IMR-90 (cell line): Measurements from ENCODE around the gene CFAP97D1. TPM values are rescaled to one million over a fixed set of nuclear protein-coding genes. Genes with fewer than 3 reads are reported as not detected.

Experiments used
- ATAC-seq: fragments of 200-7000 bp; cut with Tn5 transposase; 2 replicates; pipeline ENCODE4 v1.9.1; 2020; ENCODE audit warnings: low read depth, mild to moderate bottlenecking, moderate library complexity
- BruUV-seq: library from RNA; stranded (reverse); fragments of 400-500 nt; replicated peaks from 2 replicates; lab custom pipeline; 2021; lab: Mats Ljungman, UMichigan
- CTCF ChIA-PET: fragments of 300-600 bp; formaldehyde crosslinking; extraction: SDS; loops from one replicate; lab custom pipeline; 2021; ENCODE audit warnings: antibody characterized with exemption; lab: Yijun Ruan, JAX
- POLR2A ChIA-PET: fragments of 300-600 bp; sonication (Branson Sonifier 250); formaldehyde crosslinking; loops from one replicate; lab custom pipeline; 2022; ENCODE audit warnings: antibody characterized with exemption; ENCODE audit not compliant: unreplicated experiment; lab: Charles Lee
- DNase-seq: peaks from one replicate; pipeline ENCODE4 v3.0.0; 2013
- H2AFZ ChIP-seq: replicated peaks from 2 replicates; pipeline ENCODE3; 2013; ENCODE audit warnings: low read length, mild to moderate bottlenecking; ENCODE audit not compliant: poor library complexity
- H2AK5ac ChIP-seq: 2 replicates; pipeline ENCODE4 v1.6.1; 2013; ENCODE audit warnings: low read depth, low read length, inconsistent platforms
- H2AK9ac ChIP-seq: replicated peaks from 2 replicates; pipeline ENCODE3; 2013; ENCODE audit warnings: mild to moderate bottlenecking, low read depth, low read length, moderate library complexity; ENCODE audit not compliant: poor library complexity
- H2BK120ac ChIP-seq: 2 replicates; pipeline ENCODE4 v1.6.1; 2013; ENCODE audit warnings: low read depth, low read length, inconsistent platforms
- H2BK15ac ChIP-seq: 3 replicates; pipeline ENCODE4 v1.6.1; 2013; ENCODE audit warnings: low read depth, low read length, inconsistent platforms
- H2BK20ac ChIP-seq: 2 replicates; pipeline ENCODE4 v1.6.1; 2013; ENCODE audit warnings: low read depth, mild to moderate bottlenecking, inconsistent platforms, low read length, moderate library complexity
- H2BK5ac ChIP-seq: 2 replicates; pipeline ENCODE4 v1.6.1; 2013; ENCODE audit warnings: mild to moderate bottlenecking, low read depth, low read length, inconsistent platforms; ENCODE audit not compliant: poor library complexity, severe bottlenecking
- H3K14ac ChIP-seq: replicated peaks from 2 replicates; pipeline ENCODE4 v1.6.1; 2013; ENCODE audit warnings: low read depth, low read length, inconsistent platforms
- H3K18ac ChIP-seq: 2 replicates; pipeline ENCODE4 v1.6.1; 2013; ENCODE audit warnings: low read depth, low read length, control low read depth
- H3K23ac ChIP-seq: 2 replicates; pipeline ENCODE4 v1.6.1; 2013; ENCODE audit warnings: low read depth, low read length, inconsistent platforms
- H3K27ac ChIP-seq: 2 replicates; pipeline ENCODE4 v1.5.1; 2013; ENCODE audit warnings: mild to moderate bottlenecking, control low read depth, low read length; ENCODE audit not compliant: insufficient read depth
- H3K27me3 ChIP-seq: 2 replicates; pipeline ENCODE4 v1.6.1; 2013; ENCODE audit warnings: low read length; ENCODE audit not compliant: control insufficient read depth, insufficient read depth
- H3K36me3 ChIP-seq: 2 replicates; pipeline ENCODE4 v1.6.1; 2013; ENCODE audit warnings: low read length, mixed read lengths; ENCODE audit not compliant: control insufficient read depth, insufficient read depth
- H3K4ac ChIP-seq: 2 replicates; pipeline ENCODE4 v1.6.1; 2013; ENCODE audit warnings: low read depth, low read length, inconsistent platforms
- H3K4me1 ChIP-seq: 2 replicates; pipeline ENCODE4 v1.6.1; 2013; ENCODE audit warnings: low read length, mixed read lengths; ENCODE audit not compliant: control insufficient read depth, insufficient read depth
- H3K4me2 ChIP-seq: 2 replicates; pipeline ENCODE4 v1.6.1; 2013; ENCODE audit warnings: low read depth, mild to moderate bottlenecking, control low read depth, low read length, moderate library complexity
- H3K4me3 ChIP-seq: 2 replicates; pipeline ENCODE4 v1.5.1; 2013; ENCODE audit warnings: low read depth, mild to moderate bottlenecking, control low read depth, low read length, moderate library complexity; ENCODE audit not compliant: insufficient read depth
- H3K56ac ChIP-seq: 2 replicates; pipeline ENCODE4 v1.6.1; 2013; ENCODE audit warnings: low read length, inconsistent platforms; ENCODE audit not compliant: insufficient read depth; ENCODE audit errors: extremely low read depth
- H3K79me1 ChIP-seq, 2 experiments: 2 replicates each; pipeline ENCODE4 v1.6.1; 2013; ENCODE audit warnings: low read length in 2 of 2, inconsistent platforms in 1 of 2, low read depth in 1 of 2
- H3K9ac ChIP-seq: 2 replicates; pipeline ENCODE4 v1.6.1; 2013; ENCODE audit warnings: low read depth, low read length, control low read depth
- H3K9me1 ChIP-seq: 2 replicates; pipeline ENCODE4 v1.6.1; 2013; ENCODE audit warnings: low read length, inconsistent platforms; ENCODE audit not compliant: insufficient read depth
- H3K9me3 ChIP-seq: 2 replicates; pipeline ENCODE4 v1.6.1; 2013; ENCODE audit warnings: low read length; ENCODE audit not compliant: control insufficient read depth, insufficient read depth
- H4K20me1 ChIP-seq: 2 replicates; pipeline ENCODE4 v1.6.1; 2013; ENCODE audit warnings: low read length, inconsistent platforms; ENCODE audit not compliant: insufficient read depth
- H4K5ac ChIP-seq: 2 replicates; pipeline ENCODE4 v1.6.1; 2013; ENCODE audit warnings: mild to moderate bottlenecking, low read depth, low read length, control low read depth
- H4K8ac ChIP-seq, 2 experiments: 2 replicates each; pipeline ENCODE4 v1.6.1; 2013; ENCODE audit warnings: low read depth in 2 of 2, low read length in 2 of 2, control low read depth in 1 of 2, inconsistent platforms in 1 of 2
- H4K91ac ChIP-seq: 2 replicates; pipeline ENCODE4 v1.6.1; 2013; ENCODE audit warnings: low read depth, low read length, inconsistent platforms; ENCODE audit not compliant: insufficient read depth
- BHLHE40 ChIP-seq: fragments of 150-350 bp; IDR thresholded peaks from 2 replicates; pipeline ENCODE4 v1.6.1; 2016; ENCODE audit warnings: mild to moderate bottlenecking, low read depth, low read length
- CEBPB ChIP-seq: IDR thresholded peaks from 2 replicates; pipeline ENCODE4 v1.6.1; 2012; ENCODE audit warnings: low read depth, low read length, improper control_type of control experiment
- CHD1 ChIP-seq: IDR thresholded peaks from 2 replicates; pipeline ENCODE4 v1.6.1; 2012; ENCODE audit warnings: low read depth, low read length, improper control_type of control experiment
- FOS ChIP-seq: fragments of 150-350 bp; IDR thresholded peaks from 2 replicates; pipeline ENCODE4 v1.6.1; 2016; ENCODE audit warnings: low read depth, low read length
- MAFK ChIP-seq: IDR thresholded peaks from 2 replicates; pipeline ENCODE4 v1.6.1; 2012; ENCODE audit warnings: low read depth, low read length, improper control_type of control experiment
- MAZ ChIP-seq: IDR thresholded peaks from 2 replicates; pipeline ENCODE4 v1.6.1; 2012; ENCODE audit warnings: low read depth, mild to moderate bottlenecking, low read length, improper control_type of control experiment, moderate library complexity, borderline replicate concordance
- MXI1 ChIP-seq: IDR thresholded peaks from 2 replicates; pipeline ENCODE4 v1.6.1; 2012; ENCODE audit warnings: low read depth, mild to moderate bottlenecking, low read length, moderate library complexity, borderline replicate concordance
- NFE2L2 ChIP-seq: fragments of 150-350 bp; IDR thresholded peaks from 2 replicates; pipeline ENCODE4 v1.6.1; 2016; ENCODE audit warnings: low read depth, mild to moderate bottlenecking, low read length
- POLR2A ChIP-seq: IDR thresholded peaks from 2 replicates; pipeline ENCODE4 v1.6.1; 2012; ENCODE audit warnings: mild to moderate bottlenecking, low read depth, low read length
- RAD21 ChIP-seq: IDR thresholded peaks from 2 replicates; pipeline ENCODE4 v1.6.1; 2012; ENCODE audit warnings: low read length, improper control_type of control experiment
- RCOR1 ChIP-seq: IDR thresholded peaks from 2 replicates; pipeline ENCODE4 v1.6.1; 2012; ENCODE audit warnings: mild to moderate bottlenecking, low read length, improper control_type of control experiment; ENCODE audit not compliant: insufficient replicate concordance
- RFX5 ChIP-seq: IDR thresholded peaks from 2 replicates; pipeline ENCODE4 v1.8.0; 2012; ENCODE audit warnings: low read depth, mild to moderate bottlenecking, low read length, moderate library complexity
- SMC3 ChIP-seq: fragments of 150-350 bp; IDR thresholded peaks from 2 replicates; pipeline ENCODE4 v1.6.1; 2016; ENCODE audit warnings: low read depth, mild to moderate bottlenecking, antibody characterized with exemption, low read length, moderate library complexity
- WGBS, 2 experiments: methylation state at CpG; one replicate each; pipeline versions ENCODE4 v1.1.5 to v1.1.7; 2013; ENCODE audit warnings: missing lambda C conversion rate in 2 of 2; ENCODE audit not compliant: insufficient read length in 1 of 2; ENCODE audit errors: extremely low coverage in 2 of 2; 5-methylcytosine and 5-hydroxymethylcytosine counted together
- dilution Hi-C: fragments of 300-500 bp; cut with HindIII; formaldehyde crosslinking; loops from one replicate; pipeline ENCODE4 v1.14.3; 2018; ENCODE audit warnings: low sequenced_read_pairs; ENCODE audit not compliant: unreplicated experiment
- in situ Hi-C: fragments of 300-500 bp; cut with MboI; formaldehyde crosslinking; loops from 3 replicates; pipeline ENCODE4 v1.14.3; 2019; ENCODE audit warnings: low sequenced_read_pairs, inconsistent platforms, mixed read lengths
- intact Hi-C: fragments of 100-400 bp; cut with micrococcal nuclease; formaldehyde crosslinking; loops from 2 replicates; pipeline ENCODE4 v1.10.0; 2022
- polyA plus RNA-seq, 3 experiments: library from polyadenylated mRNA; depleted of rRNA; stranded (reverse); fragments of >200 nt; gene quantifications; 2 replicates each; pipeline ENCODE4 v1.2.3, GENCODE V29; 2012; ENCODE audit warnings: low replicate concordance in 1 of 3
- total RNA-seq: library from RNA; depleted of rRNA; stranded (reverse); fragments of >200 nt; gene quantifications from 2 replicates; pipeline ENCODE4 v1.2.3, GENCODE V29; 2012
- TF ChIP-seq, protein P1 (sequence below): conservative IDR thresholded peaks from 2 replicates; pipeline ENCODE4 v1.5.1; 2012; ENCODE audit warnings: mild to moderate bottlenecking, low read depth, low read length, improper control_type of control experiment
- TF ChIP-seq, protein P2 (sequence below): fragments of 150-350 bp; IDR thresholded peaks from 2 replicates; pipeline ENCODE4 v1.6.1; 2017; ENCODE audit warnings: mild to moderate bottlenecking, antibody characterized with exemption, low read length, low read depth
- TF ChIP-seq, protein P3 (sequence below): fragments of 150-350 bp; IDR thresholded peaks from 2 replicates; pipeline ENCODE4 v1.6.1; 2016; ENCODE audit warnings: low read depth, mild to moderate bottlenecking, low read length, moderate library complexity, borderline replicate concordance

Gene CFAP97D1
- total and polyA plus RNA-seq, 2 of the 4 experiments (the other 2 are of a cell fraction), result under 0.01 TPM; not detected in 1

DNA sequence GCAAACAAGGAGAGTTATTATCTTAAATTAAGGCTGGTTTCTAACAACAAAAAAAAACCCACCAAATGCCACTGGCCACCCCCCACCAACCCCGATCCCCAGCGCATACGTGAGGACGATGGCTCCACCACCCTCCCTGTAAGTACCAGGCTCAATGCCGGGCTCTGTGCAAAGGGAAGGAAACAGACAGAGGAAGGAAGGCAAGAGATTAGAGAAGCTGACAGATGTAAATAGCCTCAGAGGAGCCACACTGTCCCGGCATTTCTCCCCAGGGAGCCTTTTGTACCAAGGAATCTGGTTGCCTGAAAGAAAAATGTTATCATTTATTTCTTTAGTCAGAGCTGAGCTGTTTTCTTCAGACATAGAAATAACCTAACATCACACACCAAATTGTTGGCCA is 34.7 kb upstream of the CFAP97D1 start:
- H2AK9ac ChIP-seq, result no peak overlapping the region
- no peak overlapping the region for H3K4me3 ChIP-seq
- no peak overlapping the region for H2AFZ ChIP-seq
- CTCF ChIA-PET, result interaction anchor here (1.2 kb wide), 1 partner anchor 10 kb away, joined by 3 read pairs; no protein-coding TSS in a partner anchor
- H3K14ac ChIP-seq, result no peak overlapping the region
- in situ Hi-C loops (loop anchor here (5.0 kb wide), 1 partner anchor 38 kb away; no protein-coding TSS in a partner anchor), intact Hi-C loops (no loop called here), dilution Hi-C loops (no loop called here)
- peaks cover 11% of the 10 kb centered on the region for H3K4me1 ChIP-seq
- H4K91ac ChIP-seq, result no peak overlapping the region
- no peak overlapping the region for H3K27ac ChIP-seq
- no peak for ATAC-seq
- no peak overlapping the region for H2BK120ac ChIP-seq
- no peaks in the 10 kb centered on the region for H3K9me3 ChIP-seq
- H4K20me1 ChIP-seq, result no peaks in the 10 kb centered on the region
- POLR2A ChIA-PET, result no interaction called here
- H3K79me1 ChIP-seq, result no peaks in the 10 kb centered on the region
- BruUV-seq, result no TSS peak
- TF ChIP-seq FOS (no peak), CEBPB (no peak), RFX5 (no peak), CHD1 (no peak), RAD21 (no peak), RCOR1 (no peak), MXI1 (no peak), MAZ (no peak), BHLHE40 (no peak), POLR2A (no peak), SMC3 (no peak), NFE2L2 (no peak), MAFK (no peak)
- TF ChIP-seq, protein P1, sequence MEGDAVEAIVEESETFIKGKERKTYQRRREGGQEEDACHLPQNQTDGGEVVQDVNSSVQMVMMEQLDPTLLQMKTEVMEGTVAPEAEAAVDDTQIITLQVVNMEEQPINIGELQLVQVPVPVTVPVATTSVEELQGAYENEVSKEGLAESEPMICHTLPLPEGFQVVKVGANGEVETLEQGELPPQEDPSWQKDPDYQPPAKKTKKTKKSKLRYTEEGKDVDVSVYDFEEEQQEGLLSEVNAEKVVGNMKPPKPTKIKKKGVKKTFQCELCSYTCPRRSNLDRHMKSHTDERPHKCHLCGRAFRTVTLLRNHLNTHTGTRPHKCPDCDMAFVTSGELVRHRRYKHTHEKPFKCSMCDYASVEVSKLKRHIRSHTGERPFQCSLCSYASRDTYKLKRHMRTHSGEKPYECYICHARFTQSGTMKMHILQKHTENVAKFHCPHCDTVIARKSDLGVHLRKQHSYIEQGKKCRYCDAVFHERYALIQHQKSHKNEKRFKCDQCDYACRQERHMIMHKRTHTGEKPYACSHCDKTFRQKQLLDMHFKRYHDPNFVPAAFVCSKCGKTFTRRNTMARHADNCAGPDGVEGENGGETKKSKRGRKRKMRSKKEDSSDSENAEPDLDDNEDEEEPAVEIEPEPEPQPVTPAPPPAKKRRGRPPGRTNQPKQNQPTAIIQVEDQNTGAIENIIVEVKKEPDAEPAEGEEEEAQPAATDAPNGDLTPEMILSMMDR, result no peak
- TF ChIP-seq, protein P2, sequence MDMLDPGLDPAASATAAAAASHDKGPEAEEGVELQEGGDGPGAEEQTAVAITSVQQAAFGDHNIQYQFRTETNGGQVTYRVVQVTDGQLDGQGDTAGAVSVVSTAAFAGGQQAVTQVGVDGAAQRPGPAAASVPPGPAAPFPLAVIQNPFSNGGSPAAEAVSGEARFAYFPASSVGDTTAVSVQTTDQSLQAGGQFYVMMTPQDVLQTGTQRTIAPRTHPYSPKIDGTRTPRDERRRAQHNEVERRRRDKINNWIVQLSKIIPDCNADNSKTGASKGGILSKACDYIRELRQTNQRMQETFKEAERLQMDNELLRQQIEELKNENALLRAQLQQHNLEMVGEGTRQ, result no peak
- TF ChIP-seq, protein P3, sequence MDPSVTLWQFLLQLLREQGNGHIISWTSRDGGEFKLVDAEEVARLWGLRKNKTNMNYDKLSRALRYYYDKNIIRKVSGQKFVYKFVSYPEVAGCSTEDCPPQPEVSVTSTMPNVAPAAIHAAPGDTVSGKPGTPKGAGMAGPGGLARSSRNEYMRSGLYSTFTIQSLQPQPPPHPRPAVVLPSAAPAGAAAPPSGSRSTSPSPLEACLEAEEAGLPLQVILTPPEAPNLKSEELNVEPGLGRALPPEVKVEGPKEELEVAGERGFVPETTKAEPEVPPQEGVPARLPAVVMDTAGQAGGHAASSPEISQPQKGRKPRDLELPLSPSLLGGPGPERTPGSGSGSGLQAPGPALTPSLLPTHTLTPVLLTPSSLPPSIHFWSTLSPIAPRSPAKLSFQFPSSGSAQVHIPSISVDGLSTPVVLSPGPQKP, result no peak
- no peak overlapping the region for H3K23ac ChIP-seq
- H2BK5ac ChIP-seq, result no peak overlapping the region
- no peak overlapping the region for H2BK20ac ChIP-seq
- H3K36me3 ChIP-seq, result no peaks in the 10 kb centered on the region
- no peak overlapping the region for H3K18ac ChIP-seq
- no peak overlapping the region for H4K8ac ChIP-seq
- peaks cover 14% of the 10 kb centered on the region for H3K27me3 ChIP-seq
- no peak overlapping the region for H2BK15ac ChIP-seq
- no peak overlapping the region for H4K5ac ChIP-seq
- DNase-seq, result no peak
- no peak overlapping the region for H3K4ac ChIP-seq
- H3K9me1 ChIP-seq, result peaks cover 7% of the 10 kb centered on the region
- WGBS, 2 experiments, result no CpG with 5 or more reads among the region's 6 CpGs
- H3K56ac ChIP-seq, result no peak overlapping the region
- H2AK5ac ChIP-seq, result no peak overlapping the region
- H3K4me2 ChIP-seq, result no peak overlapping the region
- no peak overlapping the region for H3K9ac ChIP-seq
